Frontal cortex (tissue), 4 donors: ENCODE results near the gene GRAMD2B. TPM values are rescaled to one million over a fixed set of nuclear protein-coding genes. Genes with fewer than 3 reads are reported as not detected.
A peak's percentile ranks its signal among the peaks of the same experiment; 100 is the strongest.
"Not testable (repeated sequence)": the region's sequence is repeated elsewhere in the genome, so short reads cannot be mapped to it uniquely, and the experiment has no call there.

Experiments
- DNase-seq, 2 donors: peaks; one replicate each; pipeline ENCODE4 v3.0.0; 2012; ENCODE audit warnings: low spot score in 2 of 2
- FAIRE-seq: peaks from 2 replicates; lab custom pipeline; 2012; peaks lifted over from hg19 to GRCh38; lab: Jason Lieb, UNC
- total RNA-seq: library from RNA; depleted of rRNA; stranded (reverse); fragments of >200 nt; gene quantifications from one replicate; pipeline ENCODE4 v1.2.3, GENCODE V29; 2014
- donor health status: control.
- donor health status: control.
- donor health status: control.

The GRAMD2B gene
- total RNA-seq, 1 donor from 2014 or later = 6.5 TPM

- DNase-seq (no peak), FAIRE-seq (no peak)
These were observed 78.2 kb downstream of the GRAMD2B start for GRCh38 chr5:126501448-126501847.

- FAIRE-seq = no peak
- DNase-seq = peak in 1 of 2 donors; percentile 16
These were observed 80.4 kb downstream of the GRAMD2B start for GRCh38 chr5:126503602-126504104.

GRCh38 chr5:126506079-126506478, 82.9 kb downstream of the GRAMD2B start:
- DNase-seq = no peak
- no peak for FAIRE-seq

- DNase-seq = no peak
- no peak for FAIRE-seq
These were observed 85.2 kb downstream of the GRAMD2B start for GRCh38 chr5:126508251-126508961.

GRCh38 chr5:126508962-126509279, 85.7 kb downstream of the GRAMD2B start:
- FAIRE-seq = no peak
- DNase-seq = peak in 1 of 2 donors; percentile 12

GRCh38 chr5:126509339-126509738, 86.1 kb downstream of the GRAMD2B start:
- FAIRE-seq (no peak), DNase-seq (no peak)

GRCh38 chr5:126511961-126512360, 88.8 kb downstream of the GRAMD2B start:
- no peak for FAIRE-seq
- DNase-seq = no peak

GRCh38 chr5:126512451-126512850, 89.2 kb downstream of the GRAMD2B start:
- FAIRE-seq = no peak
- no peak for DNase-seq

- FAIRE-seq = no peak
These were observed 90.1 kb downstream of the GRAMD2B start for GRCh38 chr5:126513302-126513701.

GRCh38 chr5:126513703-126514102, 90.5 kb downstream of the GRAMD2B start:
- no peak for DNase-seq
- FAIRE-seq = no peak

More at GRCh38 chr5:126513302-126513701, 90.1 kb downstream of the GRAMD2B start:
- no peak for DNase-seq

GRCh38 chr5:126514131-126514557, 90.9 kb downstream of the GRAMD2B start:
- FAIRE-seq (no peak), DNase-seq (no peak)

- no peak for FAIRE-seq
- no peak for DNase-seq
These were observed 91.4 kb downstream of the GRAMD2B start for GRCh38 chr5:126514558-126515141.

- DNase-seq (no peak), FAIRE-seq (no peak)
These were observed 92.1 kb downstream of the GRAMD2B start for GRCh38 chr5:126515337-126515736.

- no peak for DNase-seq
- no peak for FAIRE-seq
These were observed 92.9 kb downstream of the GRAMD2B start for GRCh38 chr5:126516133-126516532.

- FAIRE-seq (no peak), DNase-seq (no peak)
These were observed 93.6 kb downstream of the GRAMD2B start for GRCh38 chr5:126516852-126517251.

- FAIRE-seq, DNase-seq: not testable (repeated sequence)
These were observed 96.0 kb downstream of the GRAMD2B start for GRCh38 chr5:126519223-126519622.

- DNase-seq (peak in 1 of 2 donors; percentile 16), FAIRE-seq (no peak)
These were observed 96.7 kb downstream of the GRAMD2B start for GRCh38 chr5:126519637-126520592.

- FAIRE-seq (no peak), DNase-seq (no peak)
These were observed 97.4 kb downstream of the GRAMD2B start for GRCh38 chr5:126520593-126520953.

GRCh38 chr5:126521130-126521529, 97.9 kb downstream of the GRAMD2B start:
- FAIRE-seq (no peak), DNase-seq (no peak)

- DNase-seq (no peak), FAIRE-seq (no peak)
These were observed 100.8 kb downstream of the GRAMD2B start for GRCh38 chr5:126523818-126524510.
